HCT116 (cell line): Measurements from ENCODE around the gene MTRFR. TPM values are rescaled to one million over a fixed set of nuclear protein-coding genes. Genes with fewer than 3 reads are reported as not detected.
"Not testable (repeated sequence)": the region's sequence is repeated elsewhere in the genome, so short reads cannot be mapped to it uniquely, and the experiment has no call there.

Source experiments
- ATAC-seq: fragments of 200-7000 bp; cut with Tn5 transposase; 2 replicates; pipeline ENCODE4 v1.9.1; 2020; ENCODE audit warnings: mild to moderate bottlenecking, moderate library complexity
- BruUV-seq: library from RNA; stranded (reverse); fragments of 400-500 nt; replicated peaks from 2 replicates; lab custom pipeline; 2021; lab: Mats Ljungman, UMichigan
- CTCF ChIA-PET: fragments of 300-600 bp; sonication (Branson Sonifier 250); formaldehyde crosslinking; loops from one replicate; lab custom pipeline; 2021; ENCODE audit warnings: antibody characterized with exemption; lab: Charles Lee
- POLR2A ChIA-PET: fragments of 300-600, 350-600 bp; sonication (Branson Sonifier 250); formaldehyde crosslinking; loops from one replicate; lab custom pipeline; 2021; ENCODE audit warnings: antibody characterized with exemption; lab: Charles Lee
- RAD21 ChIA-PET, 2 experiments: fragments of 300-600 bp; sonication (Branson Sonifier 250); formaldehyde crosslinking; loops; one replicate each; lab custom pipeline; 2023; ENCODE audit warnings: low total read pairs in 2 of 2; ENCODE audit not compliant: uncharacterized antibody in 2 of 2, unreplicated experiment in 2 of 2, low non-redundant PET in 1 of 2; lab: Charles Lee
- DNase-seq: peaks from one replicate; pipeline ENCODE4 v3.0.0-alpha.2; 2010; ENCODE audit warnings: low read depth, low spot score
- H2AFZ ChIP-seq: fragments of 200-600 bp; shearing (Covaris generic), sonication (generic); 2 replicates; pipeline ENCODE4 v1.6.1; 2017; ENCODE audit warnings: low read depth, mixed run types, mixed read lengths, antibody characterized with exemption, low read length; ENCODE audit not compliant: poor library complexity, severe bottlenecking
- H3K27ac ChIP-seq: 2 replicates; pipeline ENCODE4 v1.5.1; 2012; ENCODE audit warnings: low read depth, low read length
- H3K27me3 ChIP-seq: fragments of 200-600 bp; sonication (generic); 2 replicates; pipeline ENCODE4 v1.6.1; 2016; ENCODE audit warnings: mixed run types, low read length, mixed read lengths; ENCODE audit not compliant: insufficient read depth
- H3K36me3 ChIP-seq, 2 experiments: fragments of 200-500 bp in 1 of 2; fragments of 200-600 bp in 1 of 2; sonication (Bioruptor generic) in 1 of 2; sonication (generic) in 1 of 2; 2 replicates each; pipeline versions ENCODE4 v1.5.1 to v1.6.1; 2014 to 2016; ENCODE audit warnings: low read length in 2 of 2, inconsistent platforms in 1 of 2, mixed read lengths in 1 of 2, mixed run types in 1 of 2; ENCODE audit not compliant: insufficient read depth in 2 of 2, control insufficient read depth in 1 of 2
- H3K4me1 ChIP-seq, 2 experiments: fragments of 200-600 bp in 1 of 2; sonication (generic) in 1 of 2; 2 replicates each; pipeline versions ENCODE4 v1.5.1 to v1.6.1; 2012 to 2017; ENCODE audit warnings: low read length in 2 of 2, inconsistent platforms in 1 of 2, mild to moderate bottlenecking in 1 of 2, mixed read lengths in 1 of 2, mixed run types in 1 of 2, moderate library complexity in 1 of 2; ENCODE audit not compliant: insufficient read depth in 2 of 2, control insufficient read depth in 1 of 2
- H3K4me2 ChIP-seq: fragments of 200-600 bp; sonication (generic); 2 replicates; pipeline ENCODE4 v1.6.1; 2017; ENCODE audit warnings: mixed run types, low read length, mixed read lengths
- H3K4me3 ChIP-seq, 2 experiments: fragments of 200-600 bp in 1 of 2; sonication (generic) in 1 of 2; replicated peaks in 1 of 2; 2 replicates each; pipeline ENCODE4 v1.5.1; 2011 to 2016; ENCODE audit warnings: low read length in 2 of 2, control low read depth in 1 of 2, low read depth in 1 of 2, mild to moderate bottlenecking in 1 of 2, mixed read lengths in 1 of 2, mixed run types in 1 of 2
- H3K79me2 ChIP-seq: fragments of 200-600 bp; sonication (generic); 2 replicates; pipeline ENCODE4 v1.6.1; 2017; ENCODE audit warnings: mild to moderate bottlenecking, mixed run types, low read length, moderate library complexity, mixed read lengths; ENCODE audit not compliant: insufficient read depth
- H3K9ac ChIP-seq: fragments of 200-600 bp; sonication (generic); 2 replicates; pipeline ENCODE4 v1.6.1; 2016; ENCODE audit warnings: low read length, mixed read lengths
- H3K9me2 ChIP-seq: fragments of 200-600 bp; sonication (generic), shearing (Covaris generic); 2 replicates; pipeline ENCODE4 v1.6.1; 2017; ENCODE audit warnings: mixed run types, mild to moderate bottlenecking, moderate library complexity; ENCODE audit not compliant: insufficient read depth
- H3K9me3 ChIP-seq, 2 experiments: fragments of 200-500 bp in 1 of 2; fragments of 200-600 bp in 1 of 2; sonication (Bioruptor generic) in 1 of 2; sonication (generic) in 1 of 2; 2 replicates each; pipeline ENCODE4 v1.6.1; 2014 to 2017; ENCODE audit warnings: low read length in 2 of 2, mixed read lengths in 2 of 2, inconsistent platforms in 1 of 2, low read depth in 1 of 2, mild to moderate bottlenecking in 1 of 2, mixed run types in 1 of 2, moderate library complexity in 1 of 2; ENCODE audit not compliant: control insufficient read depth in 1 of 2, insufficient read depth in 1 of 2
- H4K20me1 ChIP-seq: fragments of 200-600 bp; sonication (generic), shearing (Covaris generic); 2 replicates; pipeline ENCODE4 v1.6.1; 2017; ENCODE audit warnings: mixed run types, mild to moderate bottlenecking, moderate library complexity; ENCODE audit not compliant: insufficient read depth
- FOSL1 ChIP-seq: IDR thresholded peaks from 2 replicates; pipeline ENCODE4 v1.6.1; 2012; ENCODE audit warnings: low read depth
- JUND ChIP-seq: IDR thresholded peaks from 2 replicates; pipeline ENCODE4 v1.6.1; 2012
- MAX ChIP-seq: IDR thresholded peaks from 2 replicates; pipeline ENCODE4 v1.6.1; 2012
- POLR2AphosphoS5 ChIP-seq: IDR thresholded peaks from 2 replicates; pipeline ENCODE4 v1.6.1; 2011; ENCODE audit warnings: mild to moderate bottlenecking, low read depth, low read length, moderate library complexity
- SP1 ChIP-seq: IDR thresholded peaks from 2 replicates; pipeline ENCODE4 v1.6.1; 2012; ENCODE audit warnings: low read depth
- ZNF274 ChIP-seq: fragments of 200-500 bp; sonication (Bioruptor generic); IDR thresholded peaks from 2 replicates; pipeline ENCODE4 v1.6.1; 2014; ENCODE audit warnings: mild to moderate bottlenecking, low read depth, low read length, inconsistent platforms
- intact Hi-C: fragments of 100-400 bp; cut with micrococcal nuclease; formaldehyde crosslinking; loops from 2 replicates; pipeline ENCODE4 v1.10.0; 2022
- total RNA-seq: library from RNA; stranded (reverse); gene quantifications from one replicate; pipeline ENCODE4 v1.2.1, GENCODE V29; 2021; ENCODE audit not compliant: unreplicated experiment

Gene MTRFR
- total RNA-seq, 1 experiment from 2014 or later, result 27.0 TPM

- TF ChIP-seq POLR2AphosphoS5 (peak; percentile 38; the same call in 1 of the 2 replicates), SP1 (no peak; the same call in 1 of the 2 replicates)
- peak; percentile 87 for ATAC-seq
- CTCF ChIA-PET, result interaction anchor here (1.3 to 1.4 kb wide), 2 partner anchors 13 to 115 kb away, joined by 3 to 7 read pairs; no protein-coding TSS in a partner anchor
- Histone ChIP-seq H3K9me3 (no peaks in the 10 kb centered on the region), H2AFZ (no peak overlapping the region), H3K9ac (peak overlapping the region; percentile 65), H4K20me1 (no peaks in the 10 kb centered on the region), H3K4me3 (peak overlapping the region in 1 of 2 experiments; percentile 39; a peak in 2 of 4 replicates), H3K36me3 (peaks cover 4 to 13% of the 10 kb centered on the region in 2 experiments; a peak in 3 of 4 replicates), H3K27ac (peak overlapping the region; percentile 77), H3K79me2 (peaks cover 72% of the 10 kb centered on the region), H3K4me1 (peaks cover 19 to 29% of the 10 kb centered on the region in 2 experiments), H3K9me2 (no peaks in the 10 kb centered on the region), H3K4me2 (peak overlapping the region; percentile 71), H3K27me3 (no peaks in the 10 kb centered on the region)
- intact Hi-C loops, result no loop called here
- POLR2A ChIA-PET, result interaction anchor here (1.0 to 1.9 kb wide), 3 partner anchors 9 to 18 kb away, joined by 5 to 13 read pairs (median 5); partner anchors contain the start of genes MPHOSPH9 and MTRFR
- BruUV-seq, result TSS peak; percentile 41
- RAD21 ChIA-PET, result no interaction called here
- peak; percentile 69 for DNase-seq
Measured at GRCh38 chr12:123250471-123251383, 17.5 kb downstream of the MTRFR start.

- Histone ChIP-seq H3K9me2 (no peaks in the 10 kb centered on the region), H3K4me2 (peak overlapping the region; percentile 71), H3K9me3 (no peaks in the 10 kb centered on the region), H3K4me1 (peaks cover 19 to 29% of the 10 kb centered on the region in 2 experiments), H3K27me3 (no peaks in the 10 kb centered on the region), H3K79me2 (peaks cover 64% of the 10 kb centered on the region), H3K4me3 (peak overlapping the region in 1 of 2 experiments; percentile 39; a peak in 1 of 4 replicates), H3K27ac (peak overlapping the region; percentile 77), H2AFZ (no peak overlapping the region), H3K9ac (peak overlapping the region; percentile 65), H4K20me1 (no peaks in the 10 kb centered on the region), H3K36me3 (peaks cover 4 to 19% of the 10 kb centered on the region in 2 experiments; a peak in 3 of 4 replicates)
- RAD21 ChIA-PET, result no interaction called here
- ATAC-seq (no peak; the same call in 1 of the 2 replicates), DNase-seq (no peak)
- CTCF ChIA-PET, result interaction anchor here (1.3 to 1.4 kb wide), 2 partner anchors 14 to 114 kb away, joined by 3 to 7 read pairs; no protein-coding TSS in a partner anchor
- TF ChIP-seq ZNF274, result no peak
- TF ChIP-seq JUND, result no peak
- TF ChIP-seq FOSL1, result no peak
- TF ChIP-seq MAX, result no peak
- intact Hi-C loops, result no loop called here
- POLR2A ChIA-PET, result interaction anchor here (0.6 to 1.9 kb wide), 4 partner anchors 9 to 822 kb away, joined by 3 to 13 read pairs (median 5); partner anchors contain the start of genes MPHOSPH9 and MTRFR
- no TSS peak for BruUV-seq
Measured at GRCh38 chr12:123251403-123252076, 18.3 kb downstream of the MTRFR start.

- Histone ChIP-seq H3K79me2 (peaks cover 58% of the 10 kb centered on the region), H3K36me3 (peaks cover 7 to 19% of the 10 kb centered on the region in 2 experiments; a peak in 3 of 4 replicates), H3K4me1 (peaks cover 19 to 29% of the 10 kb centered on the region in 2 experiments)
- CTCF ChIA-PET, H3K9me3 ChIP-seq, RAD21 ChIA-PET, H3K9ac ChIP-seq, ATAC-seq, H3K4me2 ChIP-seq, H3K27ac ChIP-seq, intact Hi-C loops, H3K27me3 ChIP-seq, H3K9me2 ChIP-seq, BruUV-seq, H4K20me1 ChIP-seq, H3K4me3 ChIP-seq, DNase-seq, H2AFZ ChIP-seq: not testable (repeated sequence)
- POLR2A ChIA-PET, result interaction anchor here (1.9 kb wide), 1 partner anchor 20 kb away, joined by 13 read pairs; the partner anchor contains the start of genes MPHOSPH9 and MTRFR
Measured at GRCh38 chr12:123252365-123252764, 19.1 kb downstream of the MTRFR start.
